ENCODE results near the gene RYR1. TPM values are rescaled to one million over a fixed set of nuclear protein-coding genes. Genes with fewer than 3 reads are reported as not detected.

The RYR1 gene
- total and polyA plus RNA-seq, 2 of the 13 experiments (the other 11 are each of a cell fraction or from before 2014, with no cell fraction given): 0.03 TPM; not detected in 1

DNA sequence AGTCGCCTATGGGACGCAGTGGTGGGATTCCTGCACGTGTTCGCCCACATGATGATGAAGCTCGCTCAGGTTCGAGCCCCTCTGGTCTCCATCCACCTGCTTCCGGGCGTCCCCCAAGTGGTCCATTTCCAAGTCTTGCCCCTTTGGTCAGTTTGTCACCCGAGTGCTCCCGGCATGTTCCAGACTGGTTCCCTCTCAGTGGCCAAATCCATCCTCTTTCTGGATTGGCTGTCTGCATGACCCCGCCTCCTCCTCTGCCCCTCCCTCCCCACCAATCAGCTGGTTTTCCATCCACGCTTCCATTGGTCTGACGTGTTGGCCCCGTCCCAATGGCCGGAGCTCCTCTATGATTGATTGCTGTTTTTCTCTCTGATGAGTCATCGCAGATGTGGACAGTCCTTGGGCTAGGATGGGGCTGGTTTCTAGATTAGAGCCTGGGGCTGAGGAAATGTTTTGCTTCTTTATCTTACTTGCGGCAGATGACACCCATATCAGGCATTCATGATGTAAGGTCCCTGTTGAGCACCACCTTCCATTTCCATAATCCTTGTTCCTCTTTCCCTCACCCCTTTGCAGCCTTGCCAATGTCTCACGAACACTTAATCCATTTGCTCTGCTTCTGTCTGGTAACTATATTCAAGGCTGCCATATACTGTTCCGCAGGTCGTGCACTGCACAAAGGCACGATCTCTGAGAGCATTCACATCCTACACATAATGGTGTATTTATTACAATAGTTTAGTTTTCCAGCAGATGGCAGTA, 110.5 kb downstream of the RYR1 start (continued):
- TF ChIP-seq ZNF3 (CRISPR knock-in tag; IDR thresholded peaks at IDR 0.05) (peak; percentile 82), MTA3 (CRISPR knock-in tag; IDR thresholded peaks at IDR 0.05) (no peak), ZNF558 (CRISPR knock-in tag; IDR thresholded peaks at IDR 0.05; ENCODE audit: borderline replicate concordance) (no peak), RNF2 (conservative IDR thresholded peaks at IDR 0.05; ENCODE audit: low read depth) (0 out of 2 replicates have a peak, but pooled peaks have one; percentile 34), FOXJ3 (CRISPR knock-in tag; IDR thresholded peaks at IDR 0.05; ENCODE audit: borderline replicate concordance) (no peak), ZMAT3 (CRISPR knock-in tag; conservative IDR thresholded peaks at IDR 0.05) (no peak), AGO2 (optimal IDR thresholded peaks at IDR 0.05; ENCODE audit: low read depth, low read length) (no peak), MTA1 (CRISPR knock-in tag; IDR thresholded peaks at IDR 0.05; ENCODE audit: borderline replicate concordance) (no peak), KDM1A (CRISPR knock-in tag; IDR thresholded peaks at IDR 0.05) (no peak), RXRA (CRISPR knock-in tag; IDR thresholded peaks at IDR 0.05) (no peak; the same call in 1 of the 2 replicates), KLF16 (CRISPR knock-in tag; IDR thresholded peaks at IDR 0.05) (no peak), SOX5 (CRISPR knock-in tag; IDR thresholded peaks at IDR 0.05; ENCODE audit: borderline replicate concordance) (no peak), SNRNP70 (IDR thresholded peaks at IDR 0.05; ENCODE audit: low read depth, low read length) (no peak), ZNF577 (CRISPR knock-in tag; IDR thresholded peaks at IDR 0.05; ENCODE audit: borderline replicate concordance, low read depth) (no peak), KMT2A (CRISPR knock-in tag; IDR thresholded peaks at IDR 0.05) (no peak), ZNF367 (CRISPR knock-in tag; IDR thresholded peaks at IDR 0.05; ENCODE audit: borderline replicate concordance) (no peak)
- TF ChIP-seq, protein P1, sequence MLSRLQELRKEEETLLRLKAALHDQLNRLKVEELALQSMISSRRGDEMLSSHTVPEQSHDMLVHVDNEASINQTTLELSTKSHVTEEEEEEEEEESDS (CRISPR knock-in tag; IDR thresholded peaks at IDR 0.05; ENCODE audit: borderline replicate concordance): no peak
- TF ChIP-seq, protein P2, sequence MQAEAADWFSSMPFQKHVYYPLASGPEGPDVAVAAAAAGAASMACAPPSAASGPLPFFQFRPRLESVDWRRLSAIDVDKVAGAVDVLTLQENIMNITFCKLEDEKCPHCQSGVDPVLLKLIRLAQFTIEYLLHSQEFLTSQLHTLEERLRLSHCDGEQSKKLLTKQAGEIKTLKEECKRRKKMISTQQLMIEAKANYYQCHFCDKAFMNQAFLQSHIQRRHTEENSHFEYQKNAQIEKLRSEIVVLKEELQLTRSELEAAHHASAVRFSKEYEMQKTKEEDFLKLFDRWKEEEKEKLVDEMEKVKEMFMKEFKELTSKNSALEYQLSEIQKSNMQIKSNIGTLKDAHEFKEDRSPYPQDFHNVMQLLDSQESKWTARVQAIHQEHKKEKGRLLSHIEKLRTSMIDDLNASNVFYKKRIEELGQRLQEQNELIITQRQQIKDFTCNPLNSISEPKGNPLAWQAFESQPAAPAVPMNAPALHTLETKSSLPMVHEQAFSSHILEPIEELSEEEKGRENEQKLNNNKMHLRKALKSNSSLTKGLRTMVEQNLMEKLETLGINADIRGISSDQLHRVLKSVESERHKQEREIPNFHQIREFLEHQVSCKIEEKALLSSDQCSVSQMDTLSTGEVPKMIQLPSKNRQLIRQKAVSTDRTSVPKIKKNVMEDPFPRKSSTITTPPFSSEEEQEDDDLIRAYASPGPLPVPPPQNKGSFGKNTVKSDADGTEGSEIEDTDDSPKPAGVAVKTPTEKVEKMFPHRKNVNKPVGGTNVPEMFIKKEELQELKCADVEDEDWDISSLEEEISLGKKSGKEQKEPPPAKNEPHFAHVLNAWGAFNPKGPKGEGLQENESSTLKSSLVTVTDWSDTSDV (CRISPR knock-in tag; IDR thresholded peaks at IDR 0.05): no peak
- TF ChIP-seq, protein P3, sequence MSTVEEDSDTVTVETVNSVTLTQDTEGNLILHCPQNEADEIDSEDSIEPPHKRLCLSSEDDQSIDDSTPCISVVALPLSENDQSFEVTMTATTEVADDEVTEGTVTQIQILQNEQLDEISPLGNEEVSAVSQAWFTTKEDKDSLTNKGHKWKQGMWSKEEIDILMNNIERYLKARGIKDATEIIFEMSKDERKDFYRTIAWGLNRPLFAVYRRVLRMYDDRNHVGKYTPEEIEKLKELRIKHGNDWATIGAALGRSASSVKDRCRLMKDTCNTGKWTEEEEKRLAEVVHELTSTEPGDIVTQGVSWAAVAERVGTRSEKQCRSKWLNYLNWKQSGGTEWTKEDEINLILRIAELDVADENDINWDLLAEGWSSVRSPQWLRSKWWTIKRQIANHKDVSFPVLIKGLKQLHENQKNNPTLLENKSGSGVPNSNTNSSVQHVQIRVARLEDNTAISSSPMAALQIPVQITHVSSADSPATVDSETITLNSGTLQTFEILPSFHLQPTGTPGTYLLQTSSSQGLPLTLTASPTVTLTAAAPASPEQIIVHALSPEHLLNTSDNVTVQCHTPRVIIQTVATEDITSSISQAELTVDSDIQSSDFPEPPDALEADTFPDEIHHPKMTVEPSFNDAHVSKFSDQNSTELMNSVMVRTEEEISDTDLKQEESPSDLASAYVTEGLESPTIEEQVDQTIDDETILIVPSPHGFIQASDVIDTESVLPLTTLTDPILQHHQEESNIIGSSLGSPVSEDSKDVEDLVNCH (CRISPR knock-in tag; IDR thresholded peaks at IDR 0.05): no peak
- TF ChIP-seq, protein P4, sequence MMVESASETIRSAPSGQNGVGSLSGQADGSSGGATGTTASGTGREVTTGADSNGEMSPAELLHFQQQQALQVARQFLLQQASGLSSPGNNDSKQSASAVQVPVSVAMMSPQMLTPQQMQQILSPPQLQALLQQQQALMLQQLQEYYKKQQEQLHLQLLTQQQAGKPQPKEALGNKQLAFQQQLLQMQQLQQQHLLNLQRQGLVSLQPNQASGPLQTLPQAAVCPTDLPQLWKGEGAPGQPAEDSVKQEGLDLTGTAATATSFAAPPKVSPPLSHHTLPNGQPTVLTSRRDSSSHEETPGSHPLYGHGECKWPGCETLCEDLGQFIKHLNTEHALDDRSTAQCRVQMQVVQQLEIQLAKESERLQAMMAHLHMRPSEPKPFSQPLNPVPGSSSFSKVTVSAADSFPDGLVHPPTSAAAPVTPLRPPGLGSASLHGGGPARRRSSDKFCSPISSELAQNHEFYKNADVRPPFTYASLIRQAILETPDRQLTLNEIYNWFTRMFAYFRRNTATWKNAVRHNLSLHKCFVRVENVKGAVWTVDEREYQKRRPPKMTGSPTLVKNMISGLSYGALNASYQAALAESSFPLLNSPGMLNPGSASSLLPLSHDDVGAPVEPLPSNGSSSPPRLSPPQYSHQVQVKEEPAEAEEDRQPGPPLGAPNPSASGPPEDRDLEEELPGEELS (CRISPR knock-in tag; IDR thresholded peaks at IDR 0.05): no peak
